IPS-15b (cell line): ENCODE results near the gene DRC7.

Experiments used
- H3K27me3 ChIP-seq: one replicate; pipeline ENCODE4 v1.6.1; 2013; ENCODE audit warnings: low read length; ENCODE audit not compliant: control insufficient read depth, insufficient read depth
- H3K36me3 ChIP-seq: one replicate; pipeline ENCODE4 v1.6.1; 2013; ENCODE audit warnings: low read length; ENCODE audit not compliant: control insufficient read depth, insufficient read depth
- H3K4me1 ChIP-seq: one replicate; pipeline ENCODE4 v1.6.1; 2013; ENCODE audit warnings: mild to moderate bottlenecking, low read length; ENCODE audit not compliant: control insufficient read depth, insufficient read depth
- H3K4me3 ChIP-seq: one replicate; pipeline ENCODE4 v1.5.1; 2013; ENCODE audit warnings: low read depth, low read length
- H3K9ac ChIP-seq: one replicate; pipeline ENCODE4 v1.6.1; 2013; ENCODE audit warnings: low read depth, mild to moderate bottlenecking, low read length
- H3K9me3 ChIP-seq: one replicate; pipeline ENCODE4 v1.6.1; 2013; ENCODE audit warnings: mild to moderate bottlenecking, low read length; ENCODE audit not compliant: control insufficient read depth, insufficient read depth

DRC7 gene, protein sequence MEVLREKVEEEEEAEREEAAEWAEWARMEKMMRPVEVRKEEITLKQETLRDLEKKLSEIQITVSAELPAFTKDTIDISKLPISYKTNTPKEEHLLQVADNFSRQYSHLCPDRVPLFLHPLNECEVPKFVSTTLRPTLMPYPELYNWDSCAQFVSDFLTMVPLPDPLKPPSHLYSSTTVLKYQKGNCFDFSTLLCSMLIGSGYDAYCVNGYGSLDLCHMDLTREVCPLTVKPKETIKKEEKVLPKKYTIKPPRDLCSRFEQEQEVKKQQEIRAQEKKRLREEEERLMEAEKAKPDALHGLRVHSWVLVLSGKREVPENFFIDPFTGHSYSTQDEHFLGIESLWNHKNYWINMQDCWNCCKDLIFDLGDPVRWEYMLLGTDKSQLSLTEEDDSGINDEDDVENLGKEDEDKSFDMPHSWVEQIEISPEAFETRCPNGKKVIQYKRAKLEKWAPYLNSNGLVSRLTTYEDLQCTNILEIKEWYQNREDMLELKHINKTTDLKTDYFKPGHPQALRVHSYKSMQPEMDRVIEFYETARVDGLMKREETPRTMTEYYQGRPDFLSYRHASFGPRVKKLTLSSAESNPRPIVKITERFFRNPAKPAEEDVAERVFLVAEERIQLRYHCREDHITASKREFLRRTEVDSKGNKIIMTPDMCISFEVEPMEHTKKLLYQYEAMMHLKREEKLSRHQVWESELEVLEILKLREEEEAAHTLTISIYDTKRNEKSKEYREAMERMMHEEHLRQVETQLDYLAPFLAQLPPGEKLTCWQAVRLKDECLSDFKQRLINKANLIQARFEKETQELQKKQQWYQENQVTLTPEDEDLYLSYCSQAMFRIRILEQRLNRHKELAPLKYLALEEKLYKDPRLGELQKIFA

DNA sequence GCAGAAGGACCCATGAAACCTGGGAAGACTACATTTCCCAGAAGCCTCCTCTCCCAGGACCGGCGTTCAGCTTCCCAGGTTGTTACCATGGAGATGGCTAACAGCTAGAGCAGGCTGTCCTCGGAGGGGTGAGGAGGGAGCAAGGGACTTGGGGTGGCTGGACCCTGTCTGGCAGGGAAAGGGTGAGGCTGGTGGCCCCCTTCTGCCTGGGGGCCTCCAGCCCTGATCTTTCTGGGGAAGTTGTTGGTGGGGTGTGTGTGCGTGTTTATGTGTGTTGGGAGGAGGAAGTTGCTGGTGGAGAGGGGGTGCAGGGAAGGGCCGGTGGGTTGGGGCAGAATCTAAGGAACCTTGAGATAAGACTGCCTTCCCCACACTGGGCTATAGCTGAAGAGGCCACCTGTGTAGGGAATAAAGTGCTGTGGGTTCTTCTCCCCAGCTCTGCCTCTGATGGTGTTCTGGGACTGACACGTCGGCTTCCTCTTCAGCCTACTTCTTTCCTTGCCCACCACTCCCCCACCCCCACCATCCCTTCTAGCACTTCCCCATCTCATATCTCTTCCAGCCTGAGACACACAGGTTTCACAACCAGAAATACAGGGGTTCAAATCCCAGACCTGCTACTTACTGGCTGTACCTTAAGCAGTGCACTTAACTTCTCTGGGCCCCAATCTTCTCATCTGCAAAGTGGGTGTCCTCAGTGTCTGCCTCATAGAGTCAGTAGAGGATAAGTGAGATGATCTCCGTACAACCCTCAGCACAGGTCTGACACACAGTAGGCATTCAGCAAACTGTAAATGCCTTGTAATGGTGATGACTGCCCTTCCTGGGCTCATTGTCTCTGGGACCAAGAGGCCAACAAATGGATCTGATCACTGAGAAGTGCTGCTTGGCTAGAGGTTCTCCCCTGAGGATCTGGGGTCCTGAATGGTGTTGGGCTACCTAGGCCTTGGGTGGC lies at the start of gene DRC7:
DRC7 (plus strand) TSS at position 82 of the 955 bp plus-strand sequence. CDS start 3,144 bp downstream, outside the sequence.
- Histone ChIP-seq H3K9ac (no peak within 1 kb of the TSS), H3K9me3 (no peaks in the 10 kb centered on the region), H3K4me1 (no peaks in the 10 kb centered on the region), H3K36me3 (no peaks in the 10 kb centered on the region), H3K27me3 (no peaks in the 10 kb centered on the region), H3K4me3 (peak within 1 kb of the TSS; percentile 46)

DNA sequence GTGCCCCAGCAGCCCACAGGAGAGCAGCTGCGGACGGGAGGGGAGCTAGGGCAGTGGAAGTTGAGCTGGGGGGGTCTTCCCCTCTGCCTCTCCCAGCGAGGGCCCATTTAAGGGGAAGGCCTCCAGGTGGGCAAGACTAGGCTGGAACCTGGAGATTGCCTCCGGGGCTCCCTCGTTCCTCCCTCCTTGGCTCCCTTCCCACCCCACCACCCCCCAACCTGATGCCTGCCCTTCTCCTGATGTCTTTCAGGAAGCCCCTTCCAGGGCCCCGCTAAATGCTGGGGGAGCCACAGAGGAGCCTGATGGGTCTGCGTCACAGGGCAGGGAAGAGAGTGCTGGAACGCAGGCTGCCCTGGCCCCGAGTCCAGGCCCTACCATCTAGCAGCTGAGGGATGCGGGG lies 49.4 kb upstream of the DRC7 start:
- Histone ChIP-seq H3K4me3 (no peak overlapping the region), H3K36me3 (no peaks in the 10 kb centered on the region), H3K4me1 (no peaks in the 10 kb centered on the region), H3K9me3 (no peaks in the 10 kb centered on the region), H3K9ac (no peak overlapping the region), H3K27me3 (no peaks in the 10 kb centered on the region)

DNA sequence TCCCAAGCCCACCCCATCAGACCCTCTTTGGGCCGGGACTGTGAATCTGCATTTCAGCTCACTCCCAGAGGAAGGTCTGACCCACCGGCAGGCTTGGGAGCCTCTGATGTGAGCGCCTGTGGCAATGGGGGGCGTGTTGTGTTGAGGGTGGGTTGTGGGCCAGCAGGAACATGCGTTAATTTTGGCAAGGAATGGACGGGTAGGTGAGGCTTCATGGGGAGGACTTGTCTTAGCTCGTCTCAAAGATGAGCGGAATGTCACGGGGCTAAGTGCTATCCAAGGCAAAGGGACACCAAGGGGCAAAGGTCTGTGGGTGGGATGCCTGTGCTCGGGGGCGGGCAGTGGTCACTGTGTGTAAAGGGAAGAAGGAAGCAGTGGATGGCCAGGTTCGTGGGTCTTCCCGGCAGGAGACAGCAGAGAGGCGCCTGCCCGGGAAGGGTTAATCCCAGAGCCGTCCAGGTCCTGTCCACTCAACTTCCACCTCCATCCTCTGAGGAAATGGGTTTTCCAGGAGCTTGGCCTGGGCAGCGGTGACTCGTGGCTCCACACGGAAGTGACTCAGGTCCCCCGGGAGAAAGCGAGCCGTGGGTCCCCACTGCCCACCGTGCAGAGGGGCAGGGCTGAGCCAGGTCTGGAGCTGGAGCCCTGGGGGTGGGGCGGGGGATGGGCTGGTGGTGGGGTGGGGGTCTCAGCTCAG lies 48.8 kb upstream of the DRC7 start:
- Histone ChIP-seq H3K4me3 (no peak overlapping the region), H3K36me3 (no peaks in the 10 kb centered on the region), H3K4me1 (no peaks in the 10 kb centered on the region), H3K9ac (no peak overlapping the region), H3K27me3 (no peaks in the 10 kb centered on the region), H3K9me3 (no peaks in the 10 kb centered on the region)

DNA sequence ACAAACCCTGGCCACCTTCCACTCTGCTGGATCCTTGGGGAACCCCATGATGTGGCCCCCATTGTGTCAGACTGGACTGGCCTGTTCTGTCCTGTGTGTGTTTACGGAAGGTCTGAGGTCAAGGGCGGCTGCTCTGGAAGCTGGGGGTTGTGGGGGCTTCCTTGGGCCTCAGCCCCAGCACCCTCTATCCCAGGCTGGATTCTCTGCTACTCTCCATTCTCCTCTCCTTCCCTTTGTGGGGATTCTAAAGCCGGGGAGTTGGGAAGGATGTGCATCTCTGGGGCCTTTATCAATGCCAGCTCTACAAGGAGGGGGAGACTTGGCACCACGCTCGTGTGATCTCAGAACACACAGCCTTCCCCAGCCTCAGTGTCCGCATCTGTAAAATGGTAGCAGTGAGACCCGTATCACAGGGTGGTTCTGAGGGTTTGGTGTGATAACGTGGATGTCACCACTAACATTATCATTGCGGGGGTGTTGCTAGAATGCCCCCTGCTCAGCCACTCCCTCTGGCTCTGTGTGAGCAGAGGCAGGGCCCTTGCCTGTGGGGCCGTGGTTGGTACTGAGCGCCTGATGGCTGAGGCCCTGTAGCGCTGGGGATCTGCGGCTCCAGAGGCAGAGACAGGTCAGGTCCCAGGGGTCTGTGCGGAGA lies 48.1 kb upstream of the DRC7 start:
- Histone ChIP-seq H3K27me3 (no peaks in the 10 kb centered on the region), H3K9me3 (no peaks in the 10 kb centered on the region), H3K9ac (no peak overlapping the region), H3K4me3 (no peak overlapping the region), H3K4me1 (no peaks in the 10 kb centered on the region), H3K36me3 (no peaks in the 10 kb centered on the region)

DNA sequence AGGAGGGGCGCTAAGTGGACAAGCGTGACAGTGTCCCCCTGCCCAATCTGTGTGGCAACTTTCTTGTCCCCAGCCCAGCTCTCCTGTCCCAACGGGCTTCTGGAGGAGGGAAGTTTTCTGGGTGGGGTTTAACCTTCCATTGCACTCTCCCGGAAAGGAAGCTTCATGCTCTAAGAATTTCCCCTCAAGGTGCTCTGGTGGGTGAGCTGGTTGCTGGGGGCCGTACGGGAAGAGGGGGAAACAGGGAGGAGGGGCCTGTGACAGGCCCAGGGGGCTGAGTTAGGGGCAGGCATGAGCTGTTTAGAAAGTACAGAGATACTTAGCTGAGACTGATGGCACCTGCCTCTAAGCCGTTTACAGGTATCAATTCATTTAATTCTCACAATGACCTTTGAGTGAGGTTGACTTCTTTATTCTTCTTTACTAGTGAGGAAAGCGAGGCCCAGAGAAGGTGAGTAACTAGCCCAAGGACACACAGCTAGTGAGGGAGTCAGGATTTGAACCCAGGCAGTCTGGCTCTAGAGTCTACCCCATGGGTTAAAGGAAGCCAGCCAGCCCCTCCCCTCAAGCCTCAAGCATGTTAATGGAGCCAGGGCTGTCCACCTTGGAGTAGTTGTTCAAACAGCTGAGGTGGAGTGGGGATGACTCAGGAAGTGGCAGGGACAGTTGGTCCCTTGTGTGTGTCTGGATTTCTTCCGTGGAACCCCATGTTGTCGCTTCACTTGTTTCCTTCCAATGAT lies 47.3 kb upstream of the DRC7 start:
- no peak overlapping the region for H3K4me3 ChIP-seq
- H3K4me1 ChIP-seq: no peaks in the 10 kb centered on the region
- no peaks in the 10 kb centered on the region for H3K9me3 ChIP-seq
- H3K9ac ChIP-seq: no peak overlapping the region
- no peaks in the 10 kb centered on the region for H3K36me3 ChIP-seq
- H3K27me3 ChIP-seq: no peaks in the 10 kb centered on the region

DNA sequence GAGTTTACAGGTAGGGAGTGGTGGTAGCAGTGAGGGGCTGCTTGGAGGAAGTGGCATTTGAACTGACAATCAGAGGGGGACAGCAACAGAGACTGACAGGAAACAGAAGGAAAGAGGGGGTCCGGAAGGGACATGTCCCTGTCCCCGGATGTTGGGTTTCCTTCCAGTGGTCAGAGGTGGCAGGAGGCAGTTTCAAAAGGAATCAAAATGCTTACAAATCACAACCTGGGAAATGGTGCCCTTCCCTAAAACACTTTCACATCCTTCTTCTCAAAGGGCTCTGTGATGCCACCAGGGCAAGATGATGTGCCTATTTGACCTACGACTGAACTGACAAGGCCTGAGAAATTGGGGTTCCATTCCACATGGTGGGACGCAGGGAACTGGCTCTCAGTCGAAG lies 46.5 kb upstream of the DRC7 start:
- no peaks in the 10 kb centered on the region for H3K27me3 ChIP-seq
- H3K9ac ChIP-seq: no peak overlapping the region
- H3K9me3 ChIP-seq: no peaks in the 10 kb centered on the region
- H3K4me1 ChIP-seq: no peaks in the 10 kb centered on the region
- no peaks in the 10 kb centered on the region for H3K36me3 ChIP-seq
- no peak overlapping the region for H3K4me3 ChIP-seq

DNA sequence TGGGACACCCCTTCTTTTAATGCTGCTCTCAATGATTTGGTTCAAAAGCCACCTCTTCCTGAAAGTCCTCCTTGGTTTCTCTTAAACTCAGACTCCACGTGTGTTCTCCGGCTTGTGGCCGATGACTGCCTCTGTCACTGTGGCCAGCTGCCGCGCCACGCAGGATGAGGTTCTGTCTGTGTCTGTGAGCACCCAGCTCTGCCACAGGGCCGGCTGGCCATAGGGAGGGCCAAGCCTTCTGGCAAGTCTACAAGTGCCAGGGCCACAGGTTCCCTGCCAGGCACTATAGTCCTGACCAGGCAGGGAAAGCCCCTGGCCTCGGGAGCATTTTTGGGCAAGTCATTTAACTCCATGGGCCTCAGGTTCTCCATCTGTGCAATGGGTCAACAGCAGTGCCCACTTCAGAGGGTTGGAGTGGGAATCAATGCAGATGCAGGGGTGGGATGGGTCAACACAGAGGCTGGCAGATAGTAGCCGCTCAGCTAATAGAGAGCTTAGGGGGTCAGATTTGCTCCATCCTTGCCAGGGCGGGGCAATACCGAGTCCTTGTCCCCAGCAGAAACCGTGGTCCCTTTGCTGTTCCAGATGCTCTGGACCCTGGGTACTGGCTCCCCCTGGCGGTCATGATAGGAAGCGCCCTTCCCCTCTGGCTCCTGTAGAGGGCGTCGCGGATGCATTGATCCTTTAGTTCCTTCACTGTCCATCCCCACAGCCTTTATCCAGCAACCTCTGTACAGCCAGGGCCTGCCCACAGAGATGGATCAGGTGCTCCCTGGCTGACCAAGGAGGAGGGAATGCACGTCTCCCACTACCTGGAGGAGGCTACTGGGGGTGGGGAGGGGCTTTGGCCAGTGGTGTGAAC lies 45.8 kb upstream of the DRC7 start:
- Histone ChIP-seq H3K36me3 (no peaks in the 10 kb centered on the region), H3K27me3 (no peaks in the 10 kb centered on the region), H3K4me3 (no peak overlapping the region), H3K4me1 (no peaks in the 10 kb centered on the region), H3K9ac (no peak overlapping the region), H3K9me3 (no peaks in the 10 kb centered on the region)

DNA sequence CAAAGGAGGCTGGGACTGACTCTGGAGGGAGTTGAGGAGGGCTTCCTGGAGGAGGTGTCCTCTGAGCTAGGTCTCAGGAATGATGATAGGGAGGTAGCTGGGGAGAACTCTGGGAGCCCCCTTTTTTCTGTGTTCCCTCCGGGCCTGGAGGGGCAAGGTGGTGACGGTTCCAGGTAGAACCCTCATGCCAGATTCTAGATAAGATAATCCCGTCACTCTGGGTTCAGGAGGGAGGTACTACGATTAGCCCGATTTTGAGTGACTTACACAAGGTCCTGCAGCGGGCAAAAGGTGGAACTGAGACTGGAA lies 45.2 kb upstream of the DRC7 start:
- Histone ChIP-seq H3K9me3 (no peaks in the 10 kb centered on the region), H3K4me1 (no peaks in the 10 kb centered on the region), H3K27me3 (no peaks in the 10 kb centered on the region), H3K4me3 (no peak overlapping the region), H3K36me3 (no peaks in the 10 kb centered on the region), H3K9ac (no peak overlapping the region)

DNA sequence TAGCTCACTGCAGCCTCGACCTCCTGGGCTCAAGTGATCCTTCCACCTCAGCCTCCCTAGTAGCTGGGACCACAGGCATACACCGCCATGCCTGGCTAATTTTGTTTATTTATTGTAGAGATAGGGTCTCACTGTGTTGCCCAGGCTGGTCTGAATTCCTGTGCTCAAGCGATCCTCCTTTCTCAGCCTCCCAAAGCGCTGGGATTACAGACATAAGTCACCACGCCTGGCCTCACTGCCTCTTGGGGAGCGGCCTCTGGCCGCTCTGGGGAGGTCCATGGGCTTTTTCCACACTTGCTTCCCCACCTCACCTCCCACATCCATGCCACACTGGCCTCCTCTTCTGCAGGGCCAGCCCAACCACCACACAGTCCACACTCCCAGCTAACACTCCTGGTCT lies 44.8 kb upstream of the DRC7 start:
- Histone ChIP-seq H3K4me3 (no peak overlapping the region), H3K9me3 (no peaks in the 10 kb centered on the region), H3K9ac (no peak overlapping the region), H3K36me3 (no peaks in the 10 kb centered on the region), H3K4me1 (no peaks in the 10 kb centered on the region), H3K27me3 (no peaks in the 10 kb centered on the region)
